ENCODE measurements around the gene DPEP2NB. TPM values are rescaled to one million over a fixed set of nuclear protein-coding genes. Genes with fewer than 3 reads are reported as not detected.

DPEP2NB gene
- total RNA-seq, 1 donor: not detected

DNA sequence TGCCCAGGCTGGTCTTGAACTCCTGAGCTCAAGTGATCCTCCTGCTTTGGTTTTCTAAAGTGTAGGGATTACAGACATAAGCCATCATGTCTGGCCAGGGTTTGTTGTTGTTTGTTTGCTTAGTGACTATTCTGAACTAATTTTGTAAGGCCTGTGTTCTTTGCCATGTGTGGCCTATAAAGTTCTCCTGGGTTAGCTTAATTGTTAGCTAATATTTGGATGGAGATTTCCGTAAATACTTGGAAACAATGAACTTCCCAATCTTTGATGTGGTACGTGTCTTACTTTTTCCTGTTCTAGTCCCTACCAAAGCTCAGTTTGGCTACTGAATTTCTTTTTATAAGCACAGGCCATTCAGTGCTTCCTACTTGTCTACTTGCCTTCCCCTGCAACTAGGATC lies 32.3 kb upstream of the DPEP2NB start:
- H3K4me3 ChIP-seq (ENCODE audit: low read depth, low read length): no peak overlapping the region

DNA sequence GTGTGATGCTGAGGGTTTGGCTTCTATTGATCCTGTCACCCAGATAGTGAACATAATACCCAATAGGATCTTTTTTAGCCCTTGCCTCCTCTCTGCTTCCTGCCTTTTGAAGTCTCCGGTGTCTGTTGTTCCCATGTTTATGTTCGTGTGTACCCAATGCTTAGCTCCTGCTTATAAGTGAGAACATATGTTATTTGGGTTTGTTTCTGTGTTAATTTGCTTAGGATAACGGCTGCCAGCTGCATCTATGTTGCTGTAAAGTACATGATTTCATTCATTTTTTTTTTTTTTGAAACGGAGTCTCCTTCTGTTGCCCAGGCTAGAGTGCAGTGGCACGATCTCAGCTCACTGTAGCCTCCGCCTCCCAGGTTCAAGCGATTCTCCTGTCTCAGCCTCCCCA lies 30.4 kb upstream of the DPEP2NB start:
- TF ChIP-seq, protein P1, sequence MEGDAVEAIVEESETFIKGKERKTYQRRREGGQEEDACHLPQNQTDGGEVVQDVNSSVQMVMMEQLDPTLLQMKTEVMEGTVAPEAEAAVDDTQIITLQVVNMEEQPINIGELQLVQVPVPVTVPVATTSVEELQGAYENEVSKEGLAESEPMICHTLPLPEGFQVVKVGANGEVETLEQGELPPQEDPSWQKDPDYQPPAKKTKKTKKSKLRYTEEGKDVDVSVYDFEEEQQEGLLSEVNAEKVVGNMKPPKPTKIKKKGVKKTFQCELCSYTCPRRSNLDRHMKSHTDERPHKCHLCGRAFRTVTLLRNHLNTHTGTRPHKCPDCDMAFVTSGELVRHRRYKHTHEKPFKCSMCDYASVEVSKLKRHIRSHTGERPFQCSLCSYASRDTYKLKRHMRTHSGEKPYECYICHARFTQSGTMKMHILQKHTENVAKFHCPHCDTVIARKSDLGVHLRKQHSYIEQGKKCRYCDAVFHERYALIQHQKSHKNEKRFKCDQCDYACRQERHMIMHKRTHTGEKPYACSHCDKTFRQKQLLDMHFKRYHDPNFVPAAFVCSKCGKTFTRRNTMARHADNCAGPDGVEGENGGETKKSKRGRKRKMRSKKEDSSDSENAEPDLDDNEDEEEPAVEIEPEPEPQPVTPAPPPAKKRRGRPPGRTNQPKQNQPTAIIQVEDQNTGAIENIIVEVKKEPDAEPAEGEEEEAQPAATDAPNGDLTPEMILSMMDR (IDR thresholded peaks at IDR 0.05; ENCODE audit: insufficient read depth, low read length): no peak
- H3K4me3 ChIP-seq (ENCODE audit: low read depth, low read length): no peak overlapping the region
- DNase-seq (ENCODE audit: low read depth): no peak

More for the DNA sequence above, 32.3 kb upstream of the DPEP2NB start:
- no peak for DNase-seq (ENCODE audit: low read depth)
- TF ChIP-seq, protein P1 (IDR thresholded peaks at IDR 0.05; ENCODE audit: insufficient read depth, low read length): no peak

DNA sequence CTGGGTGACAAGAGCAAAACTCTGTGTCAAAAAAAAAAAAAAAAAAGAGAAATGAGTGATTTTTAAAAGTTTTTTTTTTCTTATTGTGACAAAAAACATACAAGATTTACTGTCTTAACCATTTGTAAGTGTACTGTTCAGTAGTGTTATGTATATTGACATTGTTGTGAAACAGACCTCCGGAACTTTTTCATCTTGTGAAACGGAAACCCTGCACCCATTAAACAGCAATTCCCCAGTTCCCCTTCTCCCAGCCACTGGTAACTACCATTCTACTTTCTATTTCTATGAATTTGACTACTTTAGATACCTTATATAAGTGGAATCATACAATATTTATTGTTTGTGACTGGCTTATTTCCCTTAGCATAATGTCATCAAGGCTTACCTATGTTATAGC lies 26.1 kb upstream of the DPEP2NB start:
- H3K4me3 ChIP-seq (ENCODE audit: low read depth, low read length): no peak overlapping the region
- DNase-seq (ENCODE audit: low read depth): no peak
- TF ChIP-seq, protein P1 (IDR thresholded peaks at IDR 0.05; ENCODE audit: insufficient read depth, low read length): no peak

DNA sequence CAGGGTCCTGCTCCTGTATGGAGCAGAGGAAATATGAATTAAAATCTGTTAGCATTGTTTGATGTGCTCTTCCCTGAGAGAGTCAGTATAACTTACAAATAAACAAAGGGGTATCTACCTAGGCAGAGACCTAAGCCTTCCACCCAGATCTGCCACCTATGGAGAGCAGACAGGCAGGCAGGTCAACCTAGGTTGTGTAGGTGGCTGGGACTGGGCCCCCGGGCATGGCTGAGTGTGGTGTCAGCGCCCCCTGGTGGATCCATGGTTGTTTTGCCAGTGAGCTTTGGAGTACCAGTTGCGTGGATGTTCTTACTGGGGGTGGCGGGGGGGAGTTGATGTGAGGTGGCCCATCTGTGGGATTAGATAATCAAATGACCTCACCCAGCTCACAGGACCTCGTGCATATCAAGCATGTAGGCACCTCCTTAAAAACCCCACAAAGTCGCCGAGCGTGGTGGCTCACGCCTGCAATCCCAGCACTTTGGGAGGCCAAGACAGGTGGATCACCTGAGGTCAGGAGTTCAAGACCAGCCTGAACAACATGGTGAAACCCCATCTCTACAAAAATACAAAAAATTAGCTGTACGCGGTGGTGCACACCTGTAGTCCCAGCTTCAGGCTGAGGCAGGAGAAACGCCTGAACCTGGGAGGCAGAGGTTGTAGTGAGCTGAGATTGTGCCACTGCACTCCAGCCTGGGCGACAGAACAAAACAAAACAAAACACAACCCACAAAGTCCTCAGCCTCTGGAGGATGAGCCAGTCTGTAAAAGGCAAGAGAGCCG lies 25.0 kb upstream of the DPEP2NB start:
- TF ChIP-seq, protein P1 (IDR thresholded peaks at IDR 0.05; ENCODE audit: insufficient read depth, low read length): peak; percentile 85
- peak; percentile 63 for DNase-seq (ENCODE audit: low read depth)
- no peak overlapping the region for H3K4me3 ChIP-seq (ENCODE audit: low read depth, low read length)

DNA sequence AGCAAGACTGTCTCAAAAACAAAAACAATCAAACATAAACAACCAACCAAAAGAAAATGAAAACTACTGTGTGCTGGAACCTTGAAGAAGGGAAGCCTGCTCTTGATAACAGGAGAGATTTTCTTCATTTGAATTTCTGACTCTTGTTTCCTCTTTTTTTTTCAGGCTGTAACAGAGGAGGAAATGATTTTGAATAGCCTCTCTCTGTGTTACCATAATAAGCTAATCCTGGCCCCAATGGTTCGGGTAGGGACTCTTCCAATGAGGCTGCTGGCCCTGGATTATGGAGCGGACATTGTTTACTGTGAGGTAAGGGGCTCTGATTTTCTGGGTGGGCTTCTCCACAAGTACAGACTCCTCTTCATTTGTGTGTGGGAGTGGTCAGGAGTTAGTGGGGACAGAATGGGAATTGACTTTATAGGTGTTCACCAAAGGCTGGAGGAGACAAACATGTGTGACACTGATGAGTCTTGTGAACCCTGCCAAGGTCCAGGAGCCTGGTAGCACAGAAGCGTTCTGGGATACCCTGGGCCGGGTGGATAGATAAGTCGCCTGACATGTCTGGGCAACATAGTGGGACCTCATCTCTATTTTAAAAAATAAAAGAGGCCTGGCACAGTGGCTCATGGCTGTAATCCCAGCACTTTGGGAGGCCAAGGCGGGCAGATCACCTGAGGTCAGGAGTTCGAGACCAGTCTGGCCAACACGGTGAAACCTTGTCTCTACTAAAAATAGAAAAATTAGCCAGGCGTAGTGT lies 22.3 kb upstream of the DPEP2NB start:
- H3K4me3 ChIP-seq (ENCODE audit: low read depth, low read length): no peak overlapping the region
- TF ChIP-seq, protein P1 (IDR thresholded peaks at IDR 0.05; ENCODE audit: insufficient read depth, low read length): no peak
- no peak for DNase-seq (ENCODE audit: low read depth)

DNA sequence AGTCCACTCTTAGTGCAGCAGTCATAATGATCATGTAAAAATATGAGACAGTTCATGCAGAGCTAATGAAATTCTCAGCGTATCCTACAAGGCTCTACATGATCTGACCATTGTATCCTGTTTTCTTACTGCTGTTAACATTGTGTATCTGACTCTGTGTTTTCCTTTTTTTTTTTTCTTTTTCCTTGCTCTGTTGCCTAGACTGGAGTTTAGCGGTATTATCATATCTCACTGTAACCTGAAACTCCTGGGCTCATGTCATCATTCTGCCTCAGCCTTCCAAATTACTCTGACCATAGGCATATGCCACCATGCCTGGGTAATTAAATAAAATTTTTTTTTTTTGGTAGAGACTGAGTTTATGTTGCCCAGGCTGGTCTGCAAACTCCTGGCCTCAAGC lies 19.5 kb upstream of the DPEP2NB start:
- DNase-seq (ENCODE audit: low read depth): no peak
- no peak overlapping the region for H3K4me3 ChIP-seq (ENCODE audit: low read depth, low read length)
- TF ChIP-seq, protein P1 (IDR thresholded peaks at IDR 0.05; ENCODE audit: insufficient read depth, low read length): no peak

All from fibroblast of the aortic adventitia (primary cell).